ENCODE measurements around the gene SLC22A23. TPM values are rescaled to one million over a fixed set of nuclear protein-coding genes. Genes with fewer than 3 reads are reported as not detected.

Gene SLC22A23
- total and polyA plus RNA-seq, 4 donors = 4.9 to 45.4 (median 19.7) TPM

DNA sequence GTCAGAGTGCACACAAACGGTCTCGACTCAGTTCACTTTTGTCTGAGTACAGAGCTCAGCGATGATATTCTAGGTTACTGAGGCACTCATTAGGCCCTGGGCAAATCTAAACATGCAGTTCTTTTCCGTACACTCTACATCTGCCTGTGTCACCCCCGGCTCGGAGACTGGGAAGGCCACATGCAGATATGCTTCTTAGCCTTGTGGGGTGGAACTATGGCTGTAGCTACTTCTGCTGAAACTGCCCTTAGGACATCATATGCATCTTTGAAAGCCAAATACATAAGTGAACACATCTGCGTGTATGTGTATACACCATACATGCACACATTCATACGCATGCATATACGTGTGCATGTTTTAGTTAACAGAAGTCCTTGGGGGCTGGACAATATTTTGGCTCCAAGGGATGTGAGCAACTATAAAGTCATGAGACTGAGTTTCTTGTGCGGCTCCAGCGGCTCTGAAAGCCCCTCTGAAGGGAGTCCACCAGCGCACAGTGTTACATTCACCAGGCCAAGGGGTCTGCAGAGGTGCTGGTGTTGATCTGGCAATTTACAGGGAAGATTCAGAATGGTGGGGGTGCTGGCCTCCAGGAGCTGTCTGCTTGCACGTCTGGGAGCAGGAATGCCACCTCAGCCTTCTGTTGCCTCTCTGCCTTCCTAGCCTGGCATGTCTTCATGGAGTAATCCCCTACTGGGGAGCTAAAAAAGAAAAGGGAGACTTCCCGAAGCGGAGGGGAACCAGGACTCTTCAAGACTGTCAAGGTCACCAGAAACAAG is 166.5 kb downstream of the SLC22A23 start:
- Histone ChIP-seq H3K4me3 (ENCODE audit: low read depth in 1 of 3, low read length in 3 of 3) (no peak overlapping the region), H3K4me1 (ENCODE audit: control insufficient read depth in 4 of 4, insufficient read depth in 4 of 4, low read length in 3 of 4) (no peaks in the 10 kb centered on the region), H3K27ac (ENCODE audit: low read depth in 1 of 2, low read length in 2 of 2) (no peak overlapping the region), H3K9me3 (ENCODE audit: control insufficient read depth in 4 of 4, low read length in 3 of 4) (no peaks in the 10 kb centered on the region), H3K27me3 (ENCODE audit: control insufficient read depth in 4 of 4, insufficient read depth in 4 of 4, low read length in 3 of 4) (no peaks in the 10 kb centered on the region), H3K36me3 (ENCODE audit: control insufficient read depth in 4 of 4, insufficient read depth in 3 of 4, low read depth in 1 of 4, low read length in 3 of 4) (peaks cover 0 to 20% (median 15%) of the 10 kb centered on the region in 4 donors), H3K9ac (ENCODE audit: low read depth in 1 of 2, low read length in 2 of 2) (no peak overlapping the region)
- TF ChIP-seq HNF4A (conservative IDR thresholded peaks at IDR 0.05) (no peak), MAX (IDR thresholded peaks at IDR 0.05) (no peak), FOXA1 (IDR thresholded peaks at IDR 0.05) (no peak), ZBTB33 (IDR thresholded peaks at IDR 0.05) (no peak), FOXA2 (IDR thresholded peaks at IDR 0.05) (no peak), CTCF (IDR thresholded peaks at IDR 0.05; ENCODE audit: low read depth, low read length, missing input control) (no peak), NR2F2 (IDR thresholded peaks at IDR 0.05) (no peak), TAF1 (conservative IDR thresholded peaks at IDR 0.05) (no peak), SP1 (IDR thresholded peaks at IDR 0.05) (no peak), RXRA (IDR thresholded peaks at IDR 0.05) (no peak), RAD21 (IDR thresholded peaks at IDR 0.05) (no peak), GABPA (IDR thresholded peaks at IDR 0.05 in 1 of 2, conservative IDR thresholded peaks at IDR 0.05 in 1 of 2) (no peak), EGR1 (IDR thresholded peaks at IDR 0.05; ENCODE audit: low read depth in 2 of 2) (no peak), REST (IDR thresholded peaks at IDR 0.05) (no peak), HNF4G (IDR thresholded peaks at IDR 0.05) (no peak), JUND (IDR thresholded peaks at IDR 0.05) (no peak), YY1 (IDR thresholded peaks at IDR 0.05) (no peak)
- TF ChIP-seq, protein P1, sequence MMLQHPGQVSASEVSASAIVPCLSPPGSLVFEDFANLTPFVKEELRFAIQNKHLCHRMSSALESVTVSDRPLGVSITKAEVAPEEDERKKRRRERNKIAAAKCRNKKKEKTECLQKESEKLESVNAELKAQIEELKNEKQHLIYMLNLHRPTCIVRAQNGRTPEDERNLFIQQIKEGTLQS (IDR thresholded peaks at IDR 0.05) = no peak
- 93% methylated on average over 15 of the region's 15 CpGs for WGBS
- DNase-seq (ENCODE audit: low spot score) = no peak
